SK-N-SH (cell line): ENCODE measurements around the gene MYCBP. TPM values are rescaled to one million over a fixed set of nuclear protein-coding genes. Genes with fewer than 3 reads are reported as not detected.

ENCODE experiments used
- CTCF ChIA-PET: fragments of 300-600, 350-600 bp; formaldehyde crosslinking; extraction: SDS; loops from one replicate; lab custom pipeline; 2021; lab: Yijun Ruan, JAX
- POLR2A ChIA-PET: fragments of 350-600 bp; sonication (Branson Sonifier 250); formaldehyde crosslinking; extraction: SDS; loops from one replicate; lab custom pipeline; 2020; ENCODE audit warnings: antibody characterized with exemption, inconsistent platforms; lab: Yijun Ruan, JAX
- DNase-seq: peaks from one replicate; pipeline ENCODE4 v3.0.0; 2012
- H2AFZ ChIP-seq: fragments of 200-600 bp; sonication (generic); 2 replicates; pipeline ENCODE4 v1.8.1; 2016; ENCODE audit warnings: antibody characterized with exemption, mild to moderate bottlenecking, low read depth
- H3F3A ChIP-seq: fragments of 200-600 bp; sonication (generic); replicated peaks from 2 replicates; pipeline ENCODE3; 2016; ENCODE audit warnings: antibody characterized with exemption, mild to moderate bottlenecking; ENCODE audit not compliant: insufficient read depth
- H3K27ac ChIP-seq, 2 experiments: fragments of 200-500 bp in 1 of 2; fragments of 200-600 bp in 1 of 2; sonication (Bioruptor generic) in 1 of 2; sonication (generic), shearing (Covaris generic) in 1 of 2; 2 replicates each; pipeline versions ENCODE4 v1.5.1 to v1.6.1; 2014 to 2016; ENCODE audit warnings: low read depth in 2 of 2, inconsistent platforms in 1 of 2, low read length in 1 of 2, mild to moderate bottlenecking in 1 of 2, mixed read lengths in 1 of 2
- H3K27me3 ChIP-seq: fragments of 200-600 bp; sonication (generic), shearing (Covaris generic); 2 replicates; pipeline ENCODE4 v1.6.1; 2016; ENCODE audit warnings: mixed run types; ENCODE audit not compliant: insufficient read depth
- H3K36me3 ChIP-seq, 2 experiments: fragments of 200-500 bp in 1 of 2; fragments of 200-600 bp in 1 of 2; sonication (Bioruptor generic) in 1 of 2; sonication (generic) in 1 of 2; replicated peaks in 1 of 2; 2 replicates each; pipeline versions ENCODE3 to v1.5.1; 2014 to 2016; ENCODE audit warnings: low read length in 1 of 2, mild to moderate bottlenecking in 1 of 2; ENCODE audit not compliant: insufficient read depth in 2 of 2, control insufficient read depth in 1 of 2
- H3K4me1 ChIP-seq, 2 experiments: fragments of 200-500 bp in 1 of 2; fragments of 200-600 bp in 1 of 2; sonication (Bioruptor generic) in 1 of 2; sonication (generic), shearing (Covaris generic) in 1 of 2; 2 replicates each; pipeline versions ENCODE4 v1.5.1 to v1.6.1; 2014 to 2016; ENCODE audit warnings: low read depth in 1 of 2, low read length in 1 of 2, mixed run types in 1 of 2; ENCODE audit not compliant: insufficient read depth in 2 of 2, control insufficient read depth in 1 of 2
- H3K4me2 ChIP-seq: fragments of 200-600 bp; sonication (generic), shearing (Covaris generic); 2 replicates; pipeline ENCODE4 v1.6.1; 2017; ENCODE audit warnings: mixed run types
- H3K4me3 ChIP-seq, 2 experiments: fragments of 200-500 bp in 1 of 2; fragments of 200-600 bp in 1 of 2; sonication (Bioruptor generic) in 1 of 2; sonication (generic), shearing (Covaris generic) in 1 of 2; 2 replicates each; pipeline versions ENCODE4 v1.5.1 to v1.8.1; 2014 to 2016; ENCODE audit warnings: low read depth in 2 of 2, inconsistent platforms in 1 of 2, low read length in 1 of 2, mild to moderate bottlenecking in 1 of 2, mixed read lengths in 1 of 2, moderate library complexity in 1 of 2
- H3K79me2 ChIP-seq: fragments of 200-600 bp; sonication (generic); 2 replicates; pipeline ENCODE4 v1.8.1; 2017; ENCODE audit warnings: mild to moderate bottlenecking; ENCODE audit not compliant: insufficient read depth
- H3K9ac ChIP-seq: fragments of 200-600 bp; sonication (generic); 2 replicates; pipeline ENCODE4 v1.6.1; 2017; ENCODE audit warnings: mixed run types
- H3K9me2 ChIP-seq: fragments of 200-600 bp; sonication (generic); 2 replicates; pipeline ENCODE4 v1.6.1; 2017; ENCODE audit warnings: mixed run types
- H3K9me3 ChIP-seq: fragments of 200-600 bp; sonication (generic); 2 replicates; pipeline ENCODE4 v1.6.1; 2017; ENCODE audit warnings: mixed run types, mild to moderate bottlenecking, moderate library complexity
- H4K20me1 ChIP-seq: fragments of 200-600 bp; sonication (generic); 2 replicates; pipeline ENCODE4 v1.6.1; 2017; ENCODE audit warnings: mild to moderate bottlenecking, mixed run types; ENCODE audit not compliant: insufficient read depth
- ELF1 ChIP-seq: IDR thresholded peaks from 2 replicates; pipeline ENCODE4 v1.4.0; 2012
- EP300 ChIP-seq, 2 experiments: IDR thresholded peaks; 2 replicates each; pipeline versions ENCODE4 v1.4.0 to v1.6.1; 2012; ENCODE audit warnings: borderline replicate concordance in 1 of 2, low read depth in 1 of 2, low read length in 1 of 2
- EZH2phosphoT487 ChIP-seq: fragments of 200-600 bp; sonication (generic); IDR thresholded peaks from 2 replicates; pipeline ENCODE4 v1.6.1; 2017; ENCODE audit warnings: low read depth, mixed run types, mild to moderate bottlenecking, antibody characterized with exemption, moderate library complexity, borderline replicate concordance
- FOSL2 ChIP-seq: IDR thresholded peaks from 2 replicates; pipeline ENCODE4 v1.4.0; 2012; ENCODE audit warnings: low read depth, mild to moderate bottlenecking, moderate library complexity, borderline replicate concordance
- FOXJ3 ChIP-seq: sonication (generic); formaldehyde crosslinking; IDR thresholded peaks from 2 replicates; pipeline ENCODE4 v1.5.1; 2020; ENCODE audit warnings: mild to moderate bottlenecking, missing genetic modification reagents
- IRF3 ChIP-seq: fragments of 150-350 bp; IDR thresholded peaks from 2 replicates; pipeline ENCODE4 v1.6.1; 2016; ENCODE audit warnings: mild to moderate bottlenecking, low read depth, low read length
- JUND ChIP-seq: IDR thresholded peaks from 2 replicates; pipeline ENCODE4 v1.4.0; 2012
- NFIC ChIP-seq: IDR thresholded peaks from 2 replicates; pipeline ENCODE4 v1.4.0; 2012; ENCODE audit warnings: borderline replicate concordance
- RAD21 ChIP-seq: IDR thresholded peaks from 2 replicates; pipeline ENCODE4 v1.6.1; 2012; ENCODE audit warnings: mild to moderate bottlenecking, low read length
- RCOR1 ChIP-seq: fragments of 150-350 bp; IDR thresholded peaks from 2 replicates; pipeline ENCODE4 v1.6.1; 2017; ENCODE audit warnings: antibody characterized with exemption, low read length
- SMC3 ChIP-seq: IDR thresholded peaks from 2 replicates; pipeline ENCODE4 v1.6.1; 2012; ENCODE audit warnings: low read depth, low read length, improper control_type of control experiment
- TCF12 ChIP-seq: IDR thresholded peaks from 2 replicates; pipeline ENCODE4 v1.4.0; 2012
- YY1 ChIP-seq: IDR thresholded peaks from 2 replicates; pipeline ENCODE4 v1.4.0; 2012; ENCODE audit warnings: low read depth, mild to moderate bottlenecking
- ZBTB33 ChIP-seq: IDR thresholded peaks from 2 replicates; pipeline ENCODE4 v1.4.0; 2012; ENCODE audit warnings: low read depth, borderline replicate concordance
- WGBS: methylation state at CpG from one replicate; pipeline ENCODE4 v1.1.6; 2017; ENCODE audit warnings: low lambda C conversion rate; 5-methylcytosine and 5-hydroxymethylcytosine counted together
- polyA plus RNA-seq, 3 experiments: library from polyadenylated mRNA; depleted of rRNA; stranded (reverse); fragments of >200 nt; gene quantifications; 2 replicates each; pipeline ENCODE4 v1.2.3, GENCODE V29; 2012

MYCBP gene
- polyA plus RNA-seq, 1 of the 3 experiments (the other 2 are of a cell fraction), result 16.0 TPM

GRCh38 chr1:38870996-38871395 lies 2.2 kb downstream of the MYCBP start:
- H2AFZ ChIP-seq, result no peak overlapping the region
- H3F3A ChIP-seq, result peaks cover 5% of the 10 kb centered on the region
- 100% methylated on average over 5 of the region's 8 CpGs for WGBS
- H3K4me1 ChIP-seq, result peaks cover 6% of the 10 kb centered on the region in 2 experiments; a peak in 2 of 4 replicates
- H4K20me1 ChIP-seq, result no peaks in the 10 kb centered on the region
- no peak overlapping the region for H3K9ac ChIP-seq
- no peak for DNase-seq
- H3K27ac ChIP-seq, result no peak overlapping the region
- ChIA-PET CTCF (interaction anchor here (1.0 to 1.1 kb wide), 2 partner anchors 15 to 221 kb away, joined by 3 to 4 read pairs; no protein-coding TSS in a partner anchor), POLR2A (no interaction called here)
- H3K79me2 ChIP-seq, result peaks cover 55% of the 10 kb centered on the region
- H3K4me3 ChIP-seq, result no peak overlapping the region
- no peaks in the 10 kb centered on the region for H3K27me3 ChIP-seq
- peaks cover 0 to 19% of the 10 kb centered on the region in 2 experiments for H3K36me3 ChIP-seq
- no peak overlapping the region for H3K4me2 ChIP-seq
- no peaks in the 10 kb centered on the region for H3K9me3 ChIP-seq
- no peaks in the 10 kb centered on the region for H3K9me2 ChIP-seq
- TF ChIP-seq FOXJ3 (CRISPR knock-in tag), result no peak
- no peak for TF ChIP-seq ELF1
- no peak for TF ChIP-seq NFIC
- TF ChIP-seq EZH2phosphoT487, result no peak
- TF ChIP-seq YY1, result no peak
- TF ChIP-seq TCF12, result no peak
- no peak for TF ChIP-seq IRF3
- TF ChIP-seq JUND, result no peak
- TF ChIP-seq SMC3, result no peak
- TF ChIP-seq RAD21, result no peak
- no peak for TF ChIP-seq RCOR1
- TF ChIP-seq, all 33 proteins: peak for 0

GRCh38 chr1:38867208-38867607 lies 5.9 kb downstream of the MYCBP start:
- H3K9me3 ChIP-seq, result no peaks in the 10 kb centered on the region
- no peak overlapping the region for H3K4me2 ChIP-seq
- peaks cover 20 to 41% of the 10 kb centered on the region in 2 experiments for H3K36me3 ChIP-seq
- no peak overlapping the region for H2AFZ ChIP-seq
- no peak overlapping the region for H3K27ac ChIP-seq
- no peak for DNase-seq
- ChIA-PET CTCF (no interaction called here), POLR2A (no interaction called here)
- TF ChIP-seq EP300 (IDR thresholded peaks at IDR 0.05; ENCODE audit: borderline replicate concordance in 1 of 2, low read depth in 1 of 2, low read length in 1 of 2) (no peak), FOSL2 (no peak), ZBTB33 (no peak), IRF3 (no peak)
- H3K9ac ChIP-seq, result no peak overlapping the region
- peaks cover 7% of the 10 kb centered on the region for H3F3A ChIP-seq
- no peaks in the 10 kb centered on the region for H3K27me3 ChIP-seq
- 95% methylated on average over 8 of the region's 8 CpGs for WGBS
- no peaks in the 10 kb centered on the region for H3K9me2 ChIP-seq
- H3K4me3 ChIP-seq, result no peak overlapping the region
- peaks cover 0 to 6% of the 10 kb centered on the region in 2 experiments; a peak in 1 of 4 replicates for H3K4me1 ChIP-seq
- no peaks in the 10 kb centered on the region for H4K20me1 ChIP-seq
- peaks cover 45% of the 10 kb centered on the region for H3K79me2 ChIP-seq
